ENCODE measurements around the gene SLC9A1. TPM values are rescaled to one million over a fixed set of nuclear protein-coding genes. Genes with fewer than 3 reads are reported as not detected.

Gene SLC9A1
- total and polyA plus RNA-seq, 11 donors = 9.4 to 44.9 (median 20.6) TPM

- WGBS, 4 donors = 7 to 10% (median 8%) methylated on average over 20 of the region's 20 CpGs
- intact Hi-C loops (cut with DNase I) = loop anchor here in 9 of 10 donors (2.0 to 10.0 kb wide), 5 partner anchors 37 to 80 kb away; partner anchors contain the start of gene WDTC1 (in 1 of the 9)
- ATAC-seq = peak in 2 of 4 donors; percentile 10 to 17
- no peak for TF ChIP-seq POLR2A (IDR thresholded peaks at IDR 0.05)
- DNase-seq = no peak
- Histone ChIP-seq H3K9me3 (no peaks in the 10 kb centered on the region), H3K27ac (peak overlapping the region; percentile 76 to 95 (median 90)), H3K4me1 (peaks cover 0 to 57% (median 50%) of the 10 kb centered on the region in 12 donors), H3K4me3 (peak overlapping the region; percentile 42 to 94 (median 77)), H3K36me3 (no peaks in the 10 kb centered on the region), H3K27me3 (no peaks in the 10 kb centered on the region)
These were observed 395 bp downstream of the SLC9A1 start for GRCh38 chr1:27154469-27154990.

- no peaks in the 10 kb centered on the region for H3K9me3 ChIP-seq
- no peaks in the 10 kb centered on the region for H3K27me3 ChIP-seq
- peak overlapping the region in 11 of 12 donors; percentile 42 to 94 (median 77) for H3K4me3 ChIP-seq
- no peaks in the 10 kb centered on the region for H3K36me3 ChIP-seq
- no peak for ATAC-seq
- no peak for DNase-seq
- peak overlapping the region; percentile 76 to 95 (median 90) for H3K27ac ChIP-seq
- TF ChIP-seq CTCF (IDR thresholded peaks at IDR 0.05) = no peak
- no peak for TF ChIP-seq POLR2A (IDR thresholded peaks at IDR 0.05)
- peaks cover 0 to 63% (median 56%) of the 10 kb centered on the region in 12 donors for H3K4me1 ChIP-seq
- intact Hi-C loops (cut with DNase I) = loop anchor here in 9 of 10 donors (2.0 to 10.0 kb wide), 6 partner anchors 21 to 81 kb away; partner anchors contain the start of gene WDTC1 (in 1 of the 9)
- WGBS, 4 donors = 79 to 88% (median 86%) methylated on average over 13 to 21 of the region's 21 CpGs
These were observed 982 bp downstream of the SLC9A1 start for GRCh38 chr1:27153927-27154358.

GRCh38 chr1:27153549-27153886 lies 1.4 kb downstream of the SLC9A1 start:
- intact Hi-C loops (cut with DNase I) = loop anchor here in 9 of 10 donors (2.0 to 10.0 kb wide), 5 partner anchors 21 to 51 kb away; no protein-coding TSS in a partner anchor
- no peak for DNase-seq
- ATAC-seq = peak in 3 of 4 donors; percentile 10 to 27 (median 19)

GRCh38 chr1:27152829-27153548 lies 1.9 kb downstream of the SLC9A1 start:
- intact Hi-C loops (cut with DNase I) = loop anchor here in 9 of 10 donors (2.0 to 10.0 kb wide), 5 partner anchors 20 to 51 kb away; no protein-coding TSS in a partner anchor
- ATAC-seq (peak in 3 of 4 donors; percentile 1), DNase-seq (no peak)
- H3K4me1 ChIP-seq = peaks cover 0 to 73% (median 66%) of the 10 kb centered on the region in 12 donors
- H3K27ac ChIP-seq = peak overlapping the region; percentile 69 to 95 (median 89)
- H3K9me3 ChIP-seq = no peaks in the 10 kb centered on the region
- WGBS, 4 donors = 44 to 78% (median 63%) methylated on average over 2 of the region's 2 CpGs
- peak overlapping the region in 11 of 12 donors; percentile 19 to 94 (median 76) for H3K4me3 ChIP-seq
- no peaks in the 10 kb centered on the region for H3K27me3 ChIP-seq
- TF ChIP-seq POLR2A (IDR thresholded peaks at IDR 0.05) (no peak), CTCF (IDR thresholded peaks at IDR 0.05) (no peak)
- no peaks in the 10 kb centered on the region for H3K36me3 ChIP-seq

More at GRCh38 chr1:27153549-27153886, 1.4 kb downstream of the SLC9A1 start:
- peak overlapping the region in 11 of 12 donors; percentile 69 to 95 (median 91) for H3K27ac ChIP-seq
- TF ChIP-seq POLR2A (IDR thresholded peaks at IDR 0.05) = no peak
- no peak for TF ChIP-seq CTCF (IDR thresholded peaks at IDR 0.05)
- H3K27me3 ChIP-seq = no peaks in the 10 kb centered on the region
- no peaks in the 10 kb centered on the region for H3K9me3 ChIP-seq
- H3K36me3 ChIP-seq = no peaks in the 10 kb centered on the region
- H3K4me3 ChIP-seq = peak overlapping the region in 11 of 12 donors; percentile 19 to 94 (median 76)
- 8 to 31% (median 17%) methylated on average over 3 to 4 of the region's 4 CpGs for WGBS, 4 donors
- H3K4me1 ChIP-seq = peaks cover 0 to 67% (median 60%) of the 10 kb centered on the region in 12 donors
